Kidney glomerular epithelial cell (primary cell): ENCODE measurements around the gene DCST1.
"Not testable (repeated sequence)": the region's sequence is repeated elsewhere in the genome, so short reads cannot be mapped to it uniquely, and the experiment has no call there.

Source experiments
- DNase-seq: peaks from one replicate; lab custom pipeline; 2025; lab: John Stamatoyannopoulos, UW

The DCST1 gene, protein sequence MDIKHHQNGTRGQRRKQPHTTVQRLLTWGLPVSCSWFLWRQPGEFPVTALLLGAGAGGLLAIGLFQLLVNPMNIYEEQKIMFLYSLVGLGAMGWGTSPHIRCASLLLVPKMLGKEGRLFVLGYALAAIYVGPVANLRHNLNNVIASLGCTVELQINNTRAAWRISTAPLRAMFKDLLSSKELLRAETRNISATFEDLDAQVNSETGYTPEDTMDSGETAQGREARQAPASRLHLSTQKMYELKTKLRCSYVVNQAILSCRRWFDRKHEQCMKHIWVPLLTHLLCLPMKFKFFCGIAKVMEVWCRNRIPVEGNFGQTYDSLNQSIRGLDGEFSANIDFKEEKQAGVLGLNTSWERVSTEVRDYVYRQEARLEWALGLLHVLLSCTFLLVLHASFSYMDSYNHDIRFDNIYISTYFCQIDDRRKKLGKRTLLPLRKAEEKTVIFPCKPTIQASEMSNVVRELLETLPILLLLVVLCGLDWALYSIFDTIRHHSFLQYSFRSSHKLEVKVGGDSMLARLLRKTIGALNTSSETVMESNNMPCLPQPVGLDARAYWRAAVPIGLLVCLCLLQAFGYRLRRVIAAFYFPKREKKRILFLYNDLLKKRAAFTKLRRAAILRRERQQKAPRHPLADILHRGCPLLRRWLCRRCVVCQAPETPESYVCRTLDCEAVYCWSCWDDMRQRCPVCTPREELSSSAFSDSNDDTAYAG

DNA sequence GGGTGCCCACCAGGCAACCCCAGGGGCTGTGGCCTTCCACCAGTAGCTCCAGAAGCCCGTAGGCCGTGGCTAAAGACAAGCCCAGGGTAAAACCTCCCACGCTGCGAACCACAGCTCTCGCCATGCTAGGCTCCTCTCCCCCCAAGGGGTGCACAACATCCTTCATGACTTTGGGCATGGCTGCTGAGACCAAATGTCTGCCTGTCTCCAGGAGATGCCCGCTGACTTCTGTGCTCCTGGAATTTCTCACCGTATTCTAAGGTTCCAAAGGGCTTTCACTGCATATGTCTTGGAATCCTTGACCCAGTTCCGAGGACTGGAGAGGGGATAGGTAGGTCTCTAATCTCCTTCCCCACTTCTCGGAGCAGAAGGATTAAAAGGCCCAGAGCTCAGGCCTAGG, at the start of gene DCST1, which contains the start of gene DCST2:
Gene DCST1, plus strand, starts transcription at position 301 of the 400 bp plus-strand sequence. CDS start 213 bp downstream, outside the sequence.
Gene DCST2, minus strand, starts transcription at position 258 of the 400 bp plus-strand sequence. Its CDS starts 80 bp downstream, at position 178.
- DNase-seq = no peak

DNA sequence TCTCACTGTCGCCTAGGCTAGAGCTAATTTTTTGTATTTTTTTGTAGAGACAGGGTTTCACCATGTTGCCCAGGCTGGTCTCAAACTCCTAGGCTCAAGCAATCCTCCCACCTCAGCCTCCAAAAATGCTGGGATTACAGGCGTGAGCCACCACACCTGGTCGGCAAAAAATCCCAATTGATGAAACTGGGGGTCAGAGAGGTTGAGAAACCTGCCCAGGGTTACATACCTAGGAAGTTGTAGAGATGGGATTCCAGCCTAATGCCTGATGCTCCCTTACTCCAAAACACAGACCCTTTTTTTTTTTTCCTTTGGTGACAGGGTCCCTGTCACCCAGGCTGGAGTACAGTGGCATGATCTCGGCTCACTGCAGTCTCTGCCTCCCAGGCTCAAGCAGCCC, 46.9 kb upstream of the DCST1 start:
- DNase-seq = not testable (repeated sequence)

DNA sequence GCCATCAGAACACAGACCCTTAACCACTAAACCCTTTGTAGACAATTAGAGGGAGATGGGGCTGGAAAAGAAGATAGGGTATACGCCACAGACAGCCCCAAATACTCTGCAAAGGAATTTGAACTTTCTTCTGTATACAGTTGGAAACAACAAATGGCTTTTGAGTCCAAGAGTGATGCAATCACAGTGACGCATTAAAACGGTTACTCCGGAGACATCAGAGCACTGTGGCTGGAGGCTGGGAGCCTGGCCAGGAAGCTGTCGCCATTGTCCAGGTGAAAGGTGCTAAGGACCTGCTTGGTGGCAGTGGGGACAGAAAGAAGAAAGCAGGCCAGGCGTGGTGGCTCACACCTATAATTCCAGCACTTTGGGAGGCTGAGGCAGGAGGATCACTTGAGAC, 46.3 kb upstream of the DCST1 start:
- DNase-seq = no peak

DNA sequence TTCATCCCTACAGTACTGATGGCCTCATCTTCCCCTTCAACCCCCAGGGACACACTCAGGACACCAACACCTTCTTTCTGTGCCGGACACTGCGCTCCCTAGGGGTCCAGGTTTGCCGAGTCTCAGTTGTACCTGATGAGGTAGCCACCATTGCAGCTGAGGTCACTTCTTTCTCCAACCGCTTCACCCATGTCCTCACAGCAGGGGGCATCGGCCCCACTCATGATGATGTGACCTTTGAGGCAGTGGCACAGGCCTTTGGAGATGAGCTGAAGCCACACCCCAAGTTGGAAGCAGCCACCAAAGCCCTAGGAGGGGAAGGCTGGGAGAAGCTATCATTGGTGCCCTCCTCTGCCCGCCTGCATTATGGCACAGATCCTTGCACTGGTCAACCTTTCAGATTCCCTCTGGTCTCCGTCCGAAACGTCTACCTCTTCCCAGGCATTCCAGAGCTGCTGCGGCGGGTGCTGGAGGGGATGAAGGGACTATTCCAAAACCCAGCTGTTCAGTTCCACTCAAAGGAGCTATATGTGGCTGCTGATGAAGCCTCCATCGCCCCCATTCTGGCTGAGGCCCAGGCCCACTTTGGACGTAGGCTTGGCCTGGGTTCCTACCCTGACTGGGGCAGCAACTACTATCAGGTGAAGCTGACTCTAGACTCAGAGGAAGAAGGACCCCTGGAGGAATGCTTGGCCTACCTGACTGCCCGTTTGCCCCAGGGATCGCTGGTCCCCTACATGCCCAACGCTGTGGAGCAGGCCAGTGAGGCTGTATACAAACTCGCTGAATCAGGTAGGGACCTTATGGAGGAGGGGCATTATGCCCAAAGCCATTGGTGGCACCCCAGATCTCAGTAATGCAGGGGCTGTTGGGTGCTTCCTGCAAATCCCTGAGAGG, 45.3 kb upstream of the DCST1 start:
- DNase-seq = no peak

DNA sequence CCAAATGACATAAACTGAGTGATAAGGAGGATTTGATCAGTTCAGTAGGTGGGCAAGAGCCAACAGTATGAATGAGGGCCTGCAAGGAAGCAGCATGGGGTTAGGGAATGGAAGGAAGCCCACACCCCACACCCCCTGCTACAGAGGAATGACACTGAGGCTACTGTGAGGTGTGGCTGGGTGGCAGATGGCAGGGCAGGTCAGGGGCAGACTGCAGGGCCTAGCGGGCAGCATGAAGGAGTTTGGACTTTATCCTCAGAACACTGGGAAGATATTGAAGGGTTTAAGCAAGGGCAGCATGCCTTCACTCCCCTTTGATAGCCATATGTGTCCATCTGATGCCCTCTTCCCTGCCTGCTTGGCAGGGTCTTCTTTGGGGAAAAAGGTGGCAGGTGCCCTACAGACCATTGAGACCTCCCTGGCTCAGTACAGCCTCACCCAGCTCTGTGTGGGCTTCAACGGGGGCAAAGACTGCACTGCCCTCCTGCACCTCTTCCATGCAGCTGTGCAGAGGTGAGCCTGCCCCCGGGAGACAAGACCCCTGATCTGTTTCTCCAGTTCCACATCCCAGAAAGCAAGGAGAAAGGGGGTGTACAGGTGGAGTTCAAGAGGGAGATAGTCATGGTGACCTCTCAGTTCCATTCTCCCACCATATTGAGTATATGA, 44.3 kb upstream of the DCST1 start:
- DNase-seq = no peak

DNA sequence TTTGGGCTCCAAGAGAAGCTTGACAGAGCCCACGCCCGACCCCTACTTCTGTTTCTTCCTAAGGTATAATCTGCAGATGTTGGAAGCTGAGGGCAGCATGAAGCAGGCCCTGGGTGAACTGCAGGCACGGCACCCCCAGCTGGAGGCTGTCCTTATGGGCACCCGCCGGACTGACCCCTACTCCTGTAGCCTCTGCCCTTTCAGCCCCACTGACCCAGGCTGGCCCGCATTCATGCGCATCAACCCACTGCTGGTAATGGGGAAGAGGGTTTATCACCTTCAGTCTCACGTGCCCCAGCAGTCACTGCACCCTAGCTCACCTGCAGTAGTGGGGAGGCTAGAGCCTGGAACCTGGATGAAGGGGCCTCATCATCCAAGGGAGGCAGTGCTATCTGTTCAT, 43.3 kb upstream of the DCST1 start:
- no peak for DNase-seq

DNA sequence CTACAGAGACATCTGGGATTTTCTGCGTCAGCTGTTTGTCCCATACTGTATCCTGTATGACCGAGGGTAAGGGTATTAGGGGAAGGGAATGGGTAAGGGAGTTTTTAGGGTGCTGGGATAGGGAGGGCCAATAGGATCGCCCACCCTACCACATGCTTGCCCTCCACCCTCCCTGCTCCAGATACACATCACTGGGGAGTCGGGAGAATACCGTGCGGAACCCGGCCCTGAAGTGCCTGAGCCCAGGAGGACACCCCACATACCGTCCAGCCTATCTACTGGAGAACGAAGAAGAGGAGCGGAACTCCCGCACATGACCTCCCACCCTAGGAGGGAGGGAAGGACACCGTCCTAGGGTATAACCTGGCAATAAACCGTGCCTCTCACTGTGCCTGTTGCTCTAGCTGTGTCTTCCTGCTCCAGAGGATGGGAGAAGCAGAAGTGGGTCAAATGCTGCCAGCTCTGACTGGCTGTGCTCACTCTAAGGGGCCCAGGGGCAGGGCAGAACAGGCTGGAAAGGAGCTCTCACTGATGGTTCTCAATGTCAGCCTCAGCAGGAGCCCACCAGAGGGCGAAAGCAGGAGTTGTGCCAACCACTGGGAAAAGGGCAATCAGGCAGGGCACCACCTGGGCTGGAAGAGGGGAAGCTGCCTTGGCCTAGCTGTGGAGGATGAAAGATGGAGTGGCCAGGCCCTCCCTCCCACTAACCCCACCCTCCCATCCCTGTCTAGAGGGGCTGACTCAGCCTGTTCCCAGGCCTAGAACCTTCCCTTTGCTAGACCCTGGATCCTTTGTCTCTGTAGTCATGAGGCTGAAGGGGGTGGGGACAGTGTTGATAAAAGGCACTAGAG, 40.7 kb upstream of the DCST1 start:
- DNase-seq = no peak

DNA sequence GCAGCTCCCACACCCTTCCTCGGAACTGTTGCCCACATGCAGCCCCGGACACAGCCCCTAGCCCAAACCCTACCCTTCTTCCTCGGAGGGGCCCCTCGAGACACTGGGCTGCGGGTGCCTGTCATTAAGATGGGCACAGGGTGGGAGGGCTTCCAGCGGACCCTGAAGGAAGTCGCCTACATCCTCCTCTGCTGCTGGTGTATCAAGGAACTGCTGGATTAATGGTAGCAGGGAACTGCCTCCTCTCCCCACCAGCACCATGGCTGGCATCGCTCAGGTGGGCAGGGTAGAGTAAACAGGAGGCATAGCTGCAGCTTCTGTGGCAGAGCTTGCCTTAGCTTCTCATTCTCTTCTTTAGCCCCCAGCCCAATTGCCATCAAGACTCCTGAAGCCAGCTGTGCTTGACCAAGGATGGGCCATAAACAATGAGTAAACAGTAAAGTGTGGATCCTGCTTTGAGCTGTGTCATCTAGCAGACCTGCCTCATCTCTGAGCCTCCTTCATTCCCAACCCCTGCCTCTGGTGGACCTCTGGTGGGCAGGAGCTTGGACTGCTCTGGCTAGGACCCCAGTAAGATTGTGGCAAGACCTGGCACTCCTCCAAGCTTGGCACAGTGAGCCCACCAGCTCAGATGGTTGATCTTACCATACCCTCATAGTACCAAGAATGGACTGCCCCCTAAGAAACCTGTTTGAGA, 39.9 kb upstream of the DCST1 start, which contains the start of gene LENEP:
Gene LENEP, plus strand, starts transcription at position 15 of the 697 bp plus-strand sequence. Its CDS starts 22 bp downstream, at position 37.
- DNase-seq = no peak

DNA sequence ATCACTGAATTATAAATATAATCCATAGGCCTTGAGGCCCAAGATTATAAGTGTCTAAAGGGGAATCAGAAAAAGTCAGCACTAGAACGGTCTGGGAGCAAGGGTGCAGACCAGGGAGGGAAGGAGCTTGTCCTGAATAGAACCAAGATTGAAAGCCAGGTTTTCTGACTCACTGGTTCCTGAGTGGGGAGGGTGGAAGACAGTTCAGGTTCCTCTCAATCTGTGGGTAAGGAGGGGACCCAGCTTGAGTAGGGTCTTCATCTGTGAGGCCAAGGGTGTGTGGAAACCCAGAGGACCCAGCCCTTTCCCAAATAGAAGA, 39.4 kb upstream of the DCST1 start:
- DNase-seq = no peak

DNA sequence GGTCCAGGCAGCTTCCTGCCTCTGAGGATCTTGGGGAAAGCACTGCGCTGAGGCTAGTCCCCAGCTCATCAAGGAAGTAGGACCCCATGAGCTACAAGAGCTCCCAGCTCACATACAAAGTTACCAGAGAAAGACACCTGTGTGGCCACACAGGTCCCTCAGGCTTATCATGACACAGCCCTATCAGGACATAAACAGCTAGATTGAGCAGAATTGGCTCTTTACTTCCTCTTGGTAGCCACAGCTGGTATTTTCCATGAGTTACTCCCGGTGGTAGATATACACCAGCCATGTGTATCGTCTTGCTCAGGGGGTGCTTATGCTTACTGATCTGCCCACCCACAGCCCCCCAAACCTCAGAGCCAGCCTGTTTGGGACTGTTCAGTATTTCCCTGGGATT, 39.0 kb upstream of the DCST1 start:
- no peak for DNase-seq

DNA sequence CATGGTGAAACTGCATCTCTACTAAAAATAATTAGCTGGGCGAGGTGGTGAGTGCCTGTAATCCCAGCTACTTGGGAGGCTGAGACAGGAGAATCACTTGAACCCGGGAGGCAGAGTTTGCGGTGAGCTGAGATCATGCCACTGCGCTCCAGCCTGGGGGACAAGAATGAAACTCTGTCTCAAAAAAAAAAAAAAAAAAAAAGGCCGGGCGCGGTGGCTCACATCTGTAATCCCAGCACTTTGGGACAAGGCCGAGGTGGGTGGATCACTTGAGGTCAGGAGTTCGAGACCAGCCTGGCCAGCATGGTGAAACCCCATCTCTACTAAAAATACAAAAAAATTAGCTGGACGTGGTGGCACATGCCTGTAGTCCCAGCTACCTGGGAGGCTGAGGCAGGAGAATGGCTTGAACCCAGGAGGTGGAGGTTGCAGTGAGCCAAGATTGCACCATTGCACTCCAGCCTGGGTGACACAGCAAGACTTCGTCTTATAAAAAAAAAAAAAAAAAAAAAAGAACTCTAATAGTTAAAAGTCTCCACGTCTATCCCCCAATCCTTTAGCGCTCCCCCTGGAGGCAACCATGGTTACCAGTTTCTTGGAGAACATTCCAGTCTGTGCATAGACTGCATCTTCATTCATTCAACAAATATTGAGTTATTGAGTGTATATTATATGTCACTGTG, 38.2 kb upstream of the DCST1 start:
- DNase-seq = peak; percentile 52

DNA sequence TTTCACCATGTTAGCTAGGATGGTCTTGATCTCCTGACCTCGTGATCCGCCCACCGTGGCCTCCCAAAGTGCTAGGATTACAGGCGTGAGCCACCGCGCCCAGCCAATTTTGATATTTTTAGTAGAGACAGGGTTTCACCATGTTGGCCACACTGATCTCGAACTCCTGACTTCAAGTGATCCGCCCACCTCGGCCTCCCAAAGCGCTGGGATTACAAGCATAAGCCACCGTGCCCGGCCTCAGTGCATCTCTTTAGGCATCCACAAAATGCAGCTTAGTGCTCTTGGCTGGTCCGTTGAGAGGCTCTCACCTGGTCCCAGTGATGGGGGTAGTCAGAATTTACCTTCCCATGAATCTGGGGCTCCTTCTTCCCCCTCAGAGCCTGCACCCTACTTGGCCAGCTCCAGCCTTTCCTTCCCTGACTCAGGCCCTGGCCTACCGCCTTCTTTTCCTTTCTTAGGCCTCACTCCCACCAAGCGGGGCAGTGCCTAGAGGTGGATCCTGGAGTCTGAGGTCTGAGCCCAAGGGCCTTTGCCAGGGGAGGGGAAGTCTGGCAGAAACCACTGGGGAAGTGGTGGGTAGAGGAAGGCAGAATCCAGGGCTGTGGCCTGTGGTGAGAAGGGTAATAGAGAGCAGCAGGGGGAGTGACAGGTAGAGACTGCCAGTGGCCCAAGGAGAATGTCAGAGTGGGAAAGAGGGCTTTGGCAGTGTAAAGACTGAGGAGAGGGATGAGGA, 36.5 kb upstream of the DCST1 start:
- no peak for DNase-seq

DNA sequence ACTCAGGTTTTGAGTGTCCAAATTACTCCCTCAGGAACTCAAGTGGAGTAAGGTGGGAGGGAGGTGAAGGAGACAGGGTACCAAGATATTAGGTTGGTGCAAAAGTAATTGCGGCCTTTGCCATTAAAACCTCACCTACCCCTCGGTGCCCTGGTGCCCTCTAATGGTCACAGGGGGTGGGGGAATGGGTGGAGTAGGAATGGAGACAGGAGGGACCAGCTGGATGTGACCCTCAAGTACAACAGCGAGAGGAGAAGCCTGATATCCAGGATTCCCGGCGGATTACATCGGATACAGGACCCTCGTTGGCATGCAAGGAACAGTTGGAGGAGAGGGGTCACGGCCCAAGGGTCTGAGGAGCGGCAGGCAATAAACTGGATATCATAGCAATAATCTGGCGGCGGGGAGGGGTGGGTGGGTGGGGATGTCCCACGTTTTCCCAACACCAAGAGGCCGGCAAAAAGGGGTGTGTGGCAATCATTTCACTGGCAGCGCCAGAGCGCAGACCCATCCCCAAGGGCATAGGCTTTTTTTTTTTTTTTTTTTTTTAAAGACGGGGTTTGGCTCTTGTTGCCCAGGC, 35.3 kb upstream of the DCST1 start:
- no peak for DNase-seq

DNA sequence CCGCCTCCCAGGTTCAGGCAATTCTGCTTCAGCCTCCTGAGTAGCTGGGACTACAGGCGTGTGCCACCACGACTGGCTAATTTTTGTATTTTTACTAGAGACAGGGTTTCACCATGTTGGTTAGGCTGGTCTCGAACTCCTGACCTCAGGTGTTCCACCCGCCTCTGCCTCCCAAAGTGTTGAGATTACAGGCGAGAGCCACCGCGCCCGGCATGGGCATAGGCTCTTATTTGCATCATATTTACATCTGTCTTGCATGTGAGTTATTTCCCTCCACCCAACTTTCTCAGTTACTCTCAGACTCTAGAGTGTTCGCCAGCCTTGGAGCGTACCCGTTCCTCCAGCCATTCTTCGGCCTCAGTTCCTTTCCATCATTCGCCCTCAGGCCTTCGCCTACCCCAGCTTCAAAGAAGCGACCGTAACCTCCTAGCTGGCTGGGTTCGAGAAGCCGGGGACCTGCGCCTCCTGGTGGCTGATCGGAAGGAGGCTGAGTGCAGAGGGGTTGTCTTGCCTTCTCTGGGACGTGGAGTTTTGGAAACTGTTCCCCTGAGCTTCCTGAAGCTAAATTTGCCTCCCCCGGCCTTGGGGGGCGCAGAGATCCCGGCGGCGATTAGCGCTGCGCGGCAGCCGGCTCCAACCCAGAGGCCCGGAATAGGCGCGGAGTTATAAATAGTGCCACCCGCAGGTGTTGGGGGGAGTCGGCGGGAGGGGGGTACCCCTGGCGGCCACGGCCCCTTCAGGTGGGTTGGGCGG, 34.6 kb upstream of the DCST1 start:
- peak; percentile 23 for DNase-seq

DNA sequence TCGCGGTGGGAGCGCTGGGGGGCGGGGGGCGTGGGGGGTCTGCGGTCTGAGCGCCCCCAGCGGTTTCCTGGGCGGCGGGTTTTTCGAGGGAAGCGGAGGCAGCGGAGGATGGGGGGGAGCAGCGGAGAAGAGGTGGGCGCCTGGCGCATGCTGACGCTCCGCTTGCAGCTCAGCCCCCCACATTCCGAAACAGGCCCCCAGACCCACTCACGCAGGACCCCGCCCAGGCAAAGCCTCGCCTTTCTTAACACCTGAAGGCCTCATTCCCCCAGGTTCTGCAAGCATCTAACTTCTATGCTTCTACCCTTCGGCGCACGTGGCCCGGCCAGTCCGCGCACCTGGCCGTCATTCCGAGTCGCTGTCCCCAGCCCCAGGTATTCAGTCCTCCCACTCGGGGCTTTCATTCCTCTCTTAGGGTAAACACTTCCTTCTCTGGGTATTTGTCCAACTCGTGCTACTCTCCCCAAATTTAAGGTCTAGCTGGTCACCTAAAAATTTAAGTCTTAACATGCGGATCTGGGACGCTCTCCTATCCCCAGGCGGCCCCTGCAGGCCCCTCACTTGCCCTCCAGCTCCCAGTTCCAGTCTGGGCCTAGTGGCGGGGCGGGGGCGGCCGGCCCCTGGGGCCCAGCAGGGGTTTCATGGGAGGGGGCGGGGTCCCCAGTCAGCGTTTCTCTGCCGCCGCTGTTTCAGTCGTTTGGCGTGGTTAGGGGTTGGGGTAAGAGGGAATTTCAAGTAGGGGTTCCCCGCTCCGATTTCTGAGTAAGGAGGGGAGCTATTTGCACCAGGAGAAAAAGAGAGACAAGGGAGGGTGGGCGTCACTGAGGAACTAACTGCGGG, 33.8 kb upstream of the DCST1 start:
- no peak for DNase-seq

DNA sequence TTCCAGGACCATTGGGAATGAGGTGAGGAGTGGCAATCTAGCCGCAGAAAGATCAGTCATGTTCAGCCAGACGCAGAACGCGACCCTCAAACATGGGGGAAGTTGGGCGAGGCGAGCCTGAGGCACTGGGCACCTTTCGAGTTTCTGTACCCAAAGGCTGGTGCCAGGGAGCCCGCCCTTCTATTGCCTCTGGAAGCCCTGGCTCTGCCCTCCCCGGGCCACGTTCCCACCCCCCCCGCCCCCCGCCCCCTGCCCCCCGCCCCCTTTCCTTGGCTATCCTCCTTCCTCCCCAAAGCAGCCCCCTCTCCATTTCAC, 33.3 kb upstream of the DCST1 start:
- no peak for DNase-seq
